HG03571 (cell line): ENCODE measurements around the gene CDK5.
A peak's percentile ranks its signal among the peaks of the same experiment; 100 is the strongest.

Experiments
- ATAC-seq: cut with Tn5 transposase; IDR thresholded peaks from one replicate; pipeline ENCODE4 v1.9.1; 2021; ENCODE audit not compliant: unreplicated experiment

The CDK5 gene

GRCh38 chr7:151057506-151057988 lies at the start of gene CDK5:
CDK5 (minus strand) TSS chr7:151057897; CDS start chr7:151057848, 49 bp downstream.
- peak; percentile 2 for ATAC-seq

GRCh38 chr7:151104411-151105235 lies 46.9 kb upstream of the CDK5 start:
- ATAC-seq = no peak

GRCh38 chr7:151103973-151104372 lies 46.3 kb upstream of the CDK5 start:
- ATAC-seq = no peak

- no peak for ATAC-seq
These were observed 45.3 kb upstream of the CDK5 start for GRCh38 chr7:151102991-151103390.

- no peak for ATAC-seq
These were observed 44.1 kb upstream of the CDK5 start for GRCh38 chr7:151101621-151102396.

- ATAC-seq = no peak
These were observed 43.2 kb upstream of the CDK5 start for GRCh38 chr7:151100921-151101320.

- ATAC-seq = no peak
These were observed 42.0 kb upstream of the CDK5 start for GRCh38 chr7:151099486-151100211.

- ATAC-seq = no peak
These were observed 38.3 kb upstream of the CDK5 start for GRCh38 chr7:151095828-151096475.

GRCh38 chr7:151095123-151095797 lies 37.6 kb upstream of the CDK5 start:
- no peak for ATAC-seq

- ATAC-seq = no peak
These were observed 37.0 kb upstream of the CDK5 start for GRCh38 chr7:151094675-151095074.

GRCh38 chr7:151093748-151094147 lies 36.1 kb upstream of the CDK5 start:
- no peak for ATAC-seq

GRCh38 chr7:151091988-151092387 lies 34.3 kb upstream of the CDK5 start:
- ATAC-seq = no peak

GRCh38 chr7:151091431-151091830 lies 33.7 kb upstream of the CDK5 start:
- ATAC-seq = no peak

- no peak for ATAC-seq
These were observed 33.3 kb upstream of the CDK5 start for GRCh38 chr7:151091003-151091402.

GRCh38 chr7:151089893-151090730 lies 32.4 kb upstream of the CDK5 start:
- ATAC-seq = no peak

- ATAC-seq = no peak
These were observed 31.4 kb upstream of the CDK5 start for GRCh38 chr7:151088856-151089699.

- ATAC-seq = no peak
These were observed 30.5 kb upstream of the CDK5 start for GRCh38 chr7:151088019-151088855.
